GM12892 (cell line): Measurements from ENCODE around the gene MAN2A1.

Experiments
- POLR2A ChIP-seq: IDR thresholded peaks from 2 replicates; pipeline ENCODE4 v1.6.1; 2011; ENCODE audit warnings: low read depth, low read length, control low read depth
- POLR2AphosphoS5 ChIP-seq: IDR thresholded peaks from 2 replicates; pipeline ENCODE4 v1.6.1; 2011; ENCODE audit warnings: low read depth, low read length, control low read depth
- TAF1 ChIP-seq: IDR thresholded peaks from 2 replicates; pipeline ENCODE4 v1.6.1; 2011; ENCODE audit warnings: low read depth, mild to moderate bottlenecking, control low read depth, low read length, borderline replicate concordance

- TF ChIP-seq POLR2A (no peak), TAF1 (no peak), POLR2AphosphoS5 (no peak)
These were observed 218.0 kb downstream of the MAN2A1 start for GRCh38 chr5:109907731-109908130.
